HG03280 (cell line): ENCODE results near the gene GLO1.

Experiments
- ATAC-seq: cut with Tn5 transposase; IDR thresholded peaks from one replicate; pipeline ENCODE4 v1.9.1; 2021; ENCODE audit warnings: mild to moderate bottlenecking, moderate library complexity; ENCODE audit not compliant: unreplicated experiment

Gene GLO1

DNA sequence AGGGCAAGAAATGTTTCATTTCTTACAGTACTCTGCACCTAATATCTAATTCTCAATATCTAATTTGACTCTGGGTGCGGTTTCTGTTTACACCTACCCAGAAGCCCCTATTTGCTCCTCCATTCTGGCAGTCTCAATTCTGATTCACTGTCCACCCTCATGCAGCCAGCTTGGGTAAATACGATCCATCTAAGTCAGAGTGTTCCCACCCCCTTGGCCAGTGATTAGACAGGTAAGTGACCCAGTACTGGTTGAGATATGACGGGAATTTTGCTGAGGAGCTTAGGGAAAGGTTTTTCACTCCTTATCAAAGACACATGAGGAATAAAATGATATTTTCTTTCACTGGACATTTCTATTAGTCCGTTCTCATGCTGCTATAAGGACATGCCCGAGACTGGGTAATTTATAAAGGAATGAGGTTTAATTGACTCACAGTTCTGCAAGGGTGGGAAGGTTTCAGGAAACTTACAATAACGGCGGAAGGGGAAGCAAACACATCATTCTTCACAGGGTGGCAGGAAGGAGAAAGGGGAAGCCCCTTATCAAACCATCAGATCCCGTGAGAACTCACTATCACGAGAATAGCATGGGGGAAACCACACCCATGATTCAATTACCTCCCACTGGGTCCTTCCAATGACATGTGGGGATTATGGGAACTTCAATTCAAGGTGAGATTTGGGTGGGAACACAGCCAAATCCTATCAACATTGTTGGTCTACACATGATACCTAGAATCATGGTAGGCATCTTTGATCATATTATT lies 29.4 kb downstream of the GLO1 start:
- no peak for ATAC-seq

DNA sequence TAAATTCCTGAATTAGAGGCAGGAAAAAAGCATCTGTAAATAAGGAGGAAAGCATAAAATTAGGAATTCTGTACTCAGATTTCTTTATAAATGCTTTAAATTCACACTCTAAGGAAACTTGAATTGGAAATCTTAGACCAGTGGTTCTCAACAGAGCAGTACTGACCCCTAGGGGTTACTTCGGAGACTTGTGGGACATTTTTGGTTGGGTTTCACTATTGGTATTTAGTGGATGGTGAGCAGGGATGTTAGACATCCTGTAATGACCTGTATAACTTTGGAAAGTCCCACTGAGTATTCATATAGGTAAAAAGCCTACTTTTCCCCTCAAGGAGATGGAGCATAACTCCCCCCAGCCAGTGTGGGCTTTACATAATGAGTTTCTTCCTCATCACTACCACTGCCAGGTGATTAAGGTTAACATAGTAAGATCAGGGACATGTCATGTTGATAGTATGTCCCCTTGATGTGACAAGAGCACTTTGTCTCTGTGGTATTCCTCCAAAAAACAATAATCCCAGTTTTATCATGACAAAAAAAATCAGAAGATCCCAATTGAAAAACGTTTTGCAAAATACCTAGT lies 31.0 kb downstream of the GLO1 start:
- peak; percentile 71 for ATAC-seq

DNA sequence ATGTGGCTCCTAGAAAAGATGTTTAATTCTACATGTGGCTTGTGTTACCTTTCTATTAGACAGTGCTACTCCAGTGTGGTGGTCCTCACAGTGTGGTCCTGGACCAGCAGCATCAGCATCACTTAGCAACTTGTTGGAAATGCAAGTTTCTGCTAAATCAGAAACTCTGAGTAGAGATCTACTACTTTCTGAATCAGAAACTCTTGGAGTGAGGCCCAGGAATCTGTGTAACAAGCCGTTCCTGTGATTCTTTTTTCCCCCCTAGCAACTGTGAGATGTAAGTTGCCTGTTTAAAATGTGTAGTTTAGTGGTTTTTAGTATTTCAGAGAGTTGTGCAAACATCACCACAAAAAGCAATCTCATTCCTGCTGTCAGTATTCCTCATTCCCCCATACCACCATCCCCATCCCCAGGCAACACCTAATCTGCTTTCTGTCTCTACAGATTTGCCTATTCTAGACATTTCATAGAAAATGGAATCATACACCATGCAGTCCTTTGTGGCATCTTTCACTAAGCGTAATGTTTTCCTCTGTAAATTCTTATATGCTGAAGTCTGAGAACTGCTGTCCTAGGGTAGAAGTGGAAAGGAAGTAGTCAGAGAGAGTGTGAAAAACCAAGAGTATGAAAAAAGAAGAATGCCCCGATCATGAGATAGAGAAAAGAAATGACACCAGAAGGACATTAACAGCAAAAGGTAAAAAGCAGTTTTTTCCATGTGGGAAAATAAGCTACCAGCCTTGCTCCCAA lies 44.4 kb downstream of the GLO1 start:
- ATAC-seq: no peak

DNA sequence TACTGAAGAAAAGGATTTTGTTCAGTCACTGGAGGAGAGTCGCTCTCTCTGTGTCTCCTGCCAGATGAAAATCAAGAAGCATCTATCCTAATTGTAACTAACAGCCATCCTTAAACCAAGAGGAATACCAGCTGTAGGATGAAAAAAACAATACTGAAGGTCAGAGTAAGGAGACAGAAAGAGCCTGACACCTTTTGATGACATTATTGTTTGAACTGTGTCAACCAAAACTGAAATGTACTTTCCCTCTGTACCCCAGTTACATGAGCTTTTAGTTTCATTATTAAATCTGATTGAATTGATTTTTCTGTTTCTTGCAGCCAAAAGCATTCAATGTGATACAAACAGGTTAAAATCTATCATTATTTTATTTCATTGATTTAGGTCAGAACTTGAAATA lies 46.0 kb downstream of the GLO1 start:
- ATAC-seq: no peak

- ATAC-seq: no peak
Measured at GRCh38 chr6:38654263-38654662, 48.7 kb downstream of the GLO1 start.

GRCh38 chr6:38651121-38651784 lies 51.7 kb downstream of the GLO1 start:
- no peak for ATAC-seq

- ATAC-seq: no peak
Measured at GRCh38 chr6:38650207-38650752, 52.7 kb downstream of the GLO1 start.

DNA sequence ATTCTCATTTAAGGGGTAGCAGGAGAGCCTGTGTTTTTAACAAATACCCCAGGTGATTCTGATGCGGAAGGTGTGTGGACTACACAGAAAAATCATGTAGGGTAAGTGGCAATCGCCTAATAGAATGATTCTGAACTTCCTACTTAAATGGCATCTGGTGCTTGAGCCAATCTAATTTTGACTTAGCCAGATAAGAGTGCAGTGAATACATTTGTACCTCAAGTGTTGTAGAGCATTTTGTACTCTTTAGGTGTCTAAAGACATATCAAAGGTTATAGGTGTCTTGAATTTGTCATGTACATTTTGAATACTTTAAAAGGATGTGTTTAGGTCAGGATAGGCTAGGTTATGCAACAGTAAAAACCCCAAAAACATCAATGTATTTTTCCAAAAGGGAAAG lies 53.2 kb downstream of the GLO1 start:
- ATAC-seq: no peak

GRCh38 chr6:38648629-38649028 lies 54.3 kb downstream of the GLO1 start:
- ATAC-seq: no peak

DNA sequence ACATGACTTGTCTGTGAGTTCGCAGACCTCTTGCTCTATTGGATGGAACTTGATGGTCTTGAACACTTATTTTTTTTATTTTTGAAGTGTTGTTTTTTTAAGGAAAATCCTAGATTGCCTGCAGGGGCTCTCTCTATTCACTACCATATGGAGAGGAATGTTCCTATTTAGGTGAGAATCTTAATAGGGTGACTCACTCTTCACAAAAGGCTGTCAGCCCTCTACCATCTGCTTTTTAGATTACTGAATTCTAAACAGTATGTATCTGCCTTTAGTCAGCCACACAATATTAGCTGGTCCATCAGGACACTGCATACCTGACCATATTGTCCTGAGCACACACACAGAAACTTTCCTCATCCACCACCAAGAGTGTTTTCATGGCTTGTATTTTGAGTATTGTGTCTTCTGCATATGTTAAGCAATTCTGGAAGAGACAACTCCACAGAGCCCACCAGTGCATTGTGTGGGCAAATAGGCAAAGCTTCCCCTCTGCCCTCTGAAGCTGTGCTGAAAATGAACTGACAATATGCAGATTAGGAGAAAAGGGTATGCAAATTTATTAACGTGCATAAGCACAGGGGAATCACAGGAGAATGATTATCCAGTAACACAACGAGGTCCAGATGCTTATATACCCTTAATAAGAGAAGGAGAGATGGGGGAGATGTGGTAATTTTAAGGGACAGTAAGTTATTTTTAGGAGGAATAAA lies 56.6 kb downstream of the GLO1 start:
- ATAC-seq: no peak

DNA sequence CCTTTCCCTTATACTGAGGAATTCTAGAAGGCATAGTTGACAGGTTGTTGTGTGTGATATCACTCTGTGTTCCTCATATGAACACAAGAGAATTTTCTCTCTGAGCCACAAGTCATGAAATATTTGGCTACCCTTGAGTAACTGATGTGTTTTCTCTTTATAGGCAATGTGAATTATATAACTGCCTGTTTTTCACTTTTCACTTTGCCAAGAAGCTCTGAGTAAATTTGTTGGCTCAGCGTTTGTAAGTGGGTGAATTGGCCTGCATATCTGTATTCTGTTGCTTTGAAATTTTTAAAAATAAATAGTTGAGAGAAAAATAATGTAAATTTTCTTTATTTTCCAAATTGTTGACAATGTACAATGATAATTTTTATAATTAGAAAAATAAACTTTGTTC lies 58.0 kb downstream of the GLO1 start:
- no peak for ATAC-seq

GRCh38 chr6:38640216-38640909 lies 62.6 kb downstream of the GLO1 start:
- ATAC-seq: no peak

- peak; percentile 76 for ATAC-seq
Measured at GRCh38 chr6:38639498-38640215, 63.3 kb downstream of the GLO1 start, which contains the start of gene BTBD9. BTBD9 (minus strand) TSS chr6:38639929.

DNA sequence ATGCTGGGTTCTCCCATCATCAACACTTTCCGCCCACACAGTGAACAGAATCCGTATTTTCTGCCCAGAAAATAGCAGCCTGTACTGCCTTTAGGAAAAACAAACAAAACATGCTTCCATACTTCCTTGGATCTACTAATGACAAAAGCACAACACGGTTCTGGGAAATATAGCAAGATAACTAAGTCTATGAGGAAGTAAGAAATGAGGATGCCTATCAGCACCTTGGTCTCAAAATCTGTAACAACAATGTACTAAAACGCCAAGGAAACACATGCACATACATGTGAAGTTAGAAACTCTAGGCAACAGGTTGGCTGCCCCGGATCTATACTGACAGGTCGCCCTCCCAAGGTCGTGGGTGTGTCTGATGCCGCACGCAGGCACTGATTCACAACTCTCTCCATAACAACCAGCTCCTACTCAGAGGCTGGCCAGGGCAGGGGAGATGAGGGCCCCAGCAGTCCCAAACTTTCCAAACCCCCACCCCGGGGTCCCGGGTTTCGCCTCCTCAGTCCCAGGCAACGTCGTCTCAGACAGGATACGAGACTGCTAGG lies 63.9 kb downstream of the GLO1 start:
- ATAC-seq: peak; percentile 21

DNA sequence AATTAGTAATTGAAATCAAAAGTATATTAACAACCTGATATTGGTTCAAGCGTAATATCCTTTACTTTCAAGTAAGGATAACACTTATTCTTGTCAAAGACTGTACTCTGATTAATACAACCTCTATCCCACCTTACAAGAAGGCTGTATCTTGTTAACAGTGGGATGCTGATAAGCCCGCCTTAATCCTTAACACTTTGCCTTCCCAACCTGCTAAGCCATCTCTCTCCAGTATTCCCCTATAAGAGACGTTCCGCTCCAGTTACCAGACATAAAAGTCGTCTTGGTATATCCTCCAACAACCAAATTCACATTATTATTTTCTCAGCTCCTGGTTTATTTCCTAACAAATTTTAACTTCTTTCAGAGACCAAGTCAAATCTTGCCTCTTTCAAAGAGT lies 65.2 kb downstream of the GLO1 start:
- no peak for ATAC-seq

- no peak for ATAC-seq
Measured at GRCh38 chr6:38636027-38636426, 66.9 kb downstream of the GLO1 start.

DNA sequence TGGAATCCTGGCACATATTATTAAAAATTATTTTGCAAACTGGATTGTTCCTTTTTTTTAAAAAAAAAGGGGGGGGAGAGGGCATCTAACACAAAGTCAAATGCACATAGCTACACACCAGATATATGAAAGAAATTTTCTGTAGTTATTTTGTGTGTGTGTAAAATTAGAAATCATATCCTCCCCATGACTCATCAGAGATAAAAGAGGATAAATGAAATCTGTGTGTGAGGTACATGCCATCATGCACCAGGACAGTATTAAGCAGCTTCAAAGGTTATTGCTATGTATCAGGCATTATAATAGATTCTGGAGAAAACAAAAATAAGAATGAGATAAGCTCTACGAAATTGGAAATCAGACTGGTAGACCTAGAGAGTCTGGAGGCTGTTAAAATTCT lies 68.4 kb downstream of the GLO1 start:
- ATAC-seq: no peak

DNA sequence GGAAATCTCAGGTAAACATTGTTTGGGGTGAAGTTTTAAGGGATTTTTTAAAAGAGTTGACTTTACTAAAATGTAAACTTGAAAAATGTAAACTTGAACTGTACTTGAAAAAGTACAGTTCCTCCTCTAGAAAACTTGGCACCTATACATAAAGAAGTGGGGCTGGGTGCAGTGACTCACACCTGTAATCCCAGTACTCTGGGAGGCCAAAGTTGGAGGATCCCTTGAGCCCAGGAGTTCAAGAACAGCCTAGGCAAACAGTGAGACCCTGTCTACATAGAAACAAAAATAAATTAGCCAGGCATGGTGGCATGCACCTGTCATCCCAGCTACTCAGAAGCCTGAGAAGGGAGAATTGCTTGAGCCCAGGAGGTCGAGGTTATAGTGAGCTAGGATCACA lies 70.5 kb downstream of the GLO1 start:
- no peak for ATAC-seq

DNA sequence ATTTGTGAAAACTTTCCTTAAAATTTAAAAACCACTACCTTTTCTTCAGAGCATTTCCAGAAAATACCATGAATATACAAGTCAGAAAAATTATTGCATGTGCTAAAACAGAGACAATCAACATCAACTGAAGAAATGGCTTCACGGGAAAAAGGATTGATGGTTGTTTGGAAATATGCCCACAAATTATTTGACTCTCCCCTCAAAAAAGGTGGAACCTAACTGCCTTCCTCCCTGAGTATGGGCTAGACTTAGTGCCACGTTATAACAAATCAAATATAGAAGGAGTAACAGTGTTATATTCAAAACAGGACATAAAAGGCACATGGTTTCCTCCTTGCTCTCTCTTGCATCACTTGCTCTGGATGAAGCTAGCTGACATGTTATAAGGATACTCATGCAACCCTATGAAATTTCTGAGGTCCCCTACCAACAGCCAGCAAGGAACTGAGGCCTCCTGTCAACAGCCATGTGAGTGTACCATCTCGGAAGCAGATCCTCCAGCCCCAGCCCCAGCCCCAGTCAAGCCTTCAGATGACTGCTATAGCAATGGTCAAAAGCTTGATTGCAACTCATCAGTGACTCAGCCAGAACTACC lies 71.7 kb downstream of the GLO1 start:
- no peak for ATAC-seq
